A549 (cell line): ENCODE results near the gene GJD3.
"Not testable (repeated sequence)": the region's sequence is repeated elsewhere in the genome, so short reads cannot be mapped to it uniquely, and the experiment has no call there.

Experiments used
- CEBPB ChIP-seq, 2 experiments: fragments of >200 bp in 1 of 2; sonication (Bioruptor Twin) in 1 of 2; formaldehyde crosslinking in 1 of 2; IDR thresholded peaks; 2 replicates each; pipeline ENCODE4 v1.6.1; 2012 to 2016
- CHD2 ChIP-seq: fragments of 150-350 bp; IDR thresholded peaks from 2 replicates; pipeline ENCODE4 v1.6.1; 2014; ENCODE audit warnings: low read length; ENCODE audit not compliant: partially characterized antibody
- FOSL2 ChIP-seq, 2 experiments: fragments of 450-650 bp in 1 of 2; fragments of >200 bp in 1 of 2; sonication (Bioruptor Twin) in 1 of 2; formaldehyde crosslinking; IDR thresholded peaks; 2 replicates each; pipeline versions ENCODE4 v1.5.0 to v1.6.1; 2016 to 2020; ENCODE audit warnings: mild to moderate bottlenecking in 1 of 2, moderate library complexity in 1 of 2
- GATA3 ChIP-seq: IDR thresholded peaks from 2 replicates; pipeline ENCODE4 v1.6.1; 2012; ENCODE audit warnings: borderline replicate concordance
- KDM1A ChIP-seq: fragments of 200-600 bp; sonication (generic); IDR thresholded peaks from 2 replicates; pipeline ENCODE4 v1.6.1; 2016; ENCODE audit warnings: low read depth, mild to moderate bottlenecking
- POLR2A ChIP-seq: IDR thresholded peaks from 2 replicates; pipeline ENCODE4 v1.6.1; 2012; ENCODE audit warnings: mild to moderate bottlenecking, low read length
- RAD21 ChIP-seq, 2 experiments: fragments of >200 bp in 1 of 2; sonication (Bioruptor Twin) in 1 of 2; formaldehyde crosslinking in 1 of 2; IDR thresholded peaks in 1 of 2; conservative IDR thresholded peaks in 1 of 2; 2 replicates in 1 of 2; 3 replicates in 1 of 2; pipeline ENCODE4 v1.6.1; 2012 to 2018; ENCODE audit warnings: inconsistent platforms in 1 of 2
- RCOR1 ChIP-seq: fragments of 150-350 bp; IDR thresholded peaks from 2 replicates; pipeline ENCODE4 v1.6.1; 2014; ENCODE audit warnings: antibody characterized with exemption, low read length, low read depth
- RFX5 ChIP-seq: fragments of 450-650 bp; IDR thresholded peaks from 2 replicates; pipeline ENCODE4 v1.7.1; 2014; ENCODE audit warnings: antibody characterized with exemption, mild to moderate bottlenecking, moderate library complexity
- ZNF302 ChIP-seq: fragments of 250-450 bp; sonication (Bioruptor Pico); IDR thresholded peaks from 2 replicates; pipeline ENCODE4 v1.9.0; 2021; ENCODE audit warnings: inconsistent platforms, mild to moderate bottlenecking, moderate library complexity
- TF ChIP-seq, protein P1 (sequence below): fragments of >200 bp; sonication (Bioruptor Twin); formaldehyde crosslinking; IDR thresholded peaks from 3 replicates; pipeline ENCODE4 v1.5.1; 2016
- TF ChIP-seq, protein P2 (sequence below): fragments of 200-600 bp; sonication (generic); IDR thresholded peaks from 2 replicates; pipeline ENCODE4 v1.6.1; 2016; ENCODE audit warnings: antibody characterized with exemption, mild to moderate bottlenecking, moderate library complexity
- TF ChIP-seq, protein P3 (sequence below): fragments of >200 bp; sonication (Bioruptor Twin); formaldehyde crosslinking; IDR thresholded peaks from 3 replicates; pipeline ENCODE4 v1.6.1; 2016

DNA sequence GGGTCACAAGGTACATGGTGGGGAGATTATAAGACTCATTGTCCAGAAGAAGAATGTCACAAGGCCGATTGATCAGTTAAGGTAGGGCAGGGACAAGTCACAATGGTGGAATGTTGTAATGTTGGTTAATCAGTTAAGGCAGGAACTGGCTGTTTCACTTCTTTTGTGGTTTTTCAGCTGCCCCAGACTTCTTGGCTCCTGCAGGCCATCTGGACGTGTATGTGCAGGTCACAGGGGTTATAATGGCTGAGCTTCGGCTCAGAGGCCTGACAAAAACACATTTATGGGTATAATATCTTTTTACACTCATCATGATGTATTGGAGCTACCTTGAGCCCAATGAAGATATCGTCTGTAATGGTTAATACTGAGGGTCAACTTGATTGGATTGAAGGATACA is 8.1 kb upstream of the GJD3 start:
- TF ChIP-seq, protein P1, sequence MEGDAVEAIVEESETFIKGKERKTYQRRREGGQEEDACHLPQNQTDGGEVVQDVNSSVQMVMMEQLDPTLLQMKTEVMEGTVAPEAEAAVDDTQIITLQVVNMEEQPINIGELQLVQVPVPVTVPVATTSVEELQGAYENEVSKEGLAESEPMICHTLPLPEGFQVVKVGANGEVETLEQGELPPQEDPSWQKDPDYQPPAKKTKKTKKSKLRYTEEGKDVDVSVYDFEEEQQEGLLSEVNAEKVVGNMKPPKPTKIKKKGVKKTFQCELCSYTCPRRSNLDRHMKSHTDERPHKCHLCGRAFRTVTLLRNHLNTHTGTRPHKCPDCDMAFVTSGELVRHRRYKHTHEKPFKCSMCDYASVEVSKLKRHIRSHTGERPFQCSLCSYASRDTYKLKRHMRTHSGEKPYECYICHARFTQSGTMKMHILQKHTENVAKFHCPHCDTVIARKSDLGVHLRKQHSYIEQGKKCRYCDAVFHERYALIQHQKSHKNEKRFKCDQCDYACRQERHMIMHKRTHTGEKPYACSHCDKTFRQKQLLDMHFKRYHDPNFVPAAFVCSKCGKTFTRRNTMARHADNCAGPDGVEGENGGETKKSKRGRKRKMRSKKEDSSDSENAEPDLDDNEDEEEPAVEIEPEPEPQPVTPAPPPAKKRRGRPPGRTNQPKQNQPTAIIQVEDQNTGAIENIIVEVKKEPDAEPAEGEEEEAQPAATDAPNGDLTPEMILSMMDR: not testable (repeated sequence)
- not testable (repeated sequence) for TF ChIP-seq RCOR1; KDM1A; CHD2; RFX5; ZNF302 (CRISPR knock-in tag); FOSL2 (IDR thresholded peaks at IDR 0.05); FOSL2 (CRISPR knock-in tag; IDR thresholded peaks at IDR 0.05); GATA3; POLR2A; CEBPB (IDR thresholded peaks at IDR 0.05); RAD21 (conservative IDR thresholded peaks at IDR 0.05 in 1 of 2, IDR thresholded peaks at IDR 0.05 in 1 of 2)
- TF ChIP-seq, protein P2, sequence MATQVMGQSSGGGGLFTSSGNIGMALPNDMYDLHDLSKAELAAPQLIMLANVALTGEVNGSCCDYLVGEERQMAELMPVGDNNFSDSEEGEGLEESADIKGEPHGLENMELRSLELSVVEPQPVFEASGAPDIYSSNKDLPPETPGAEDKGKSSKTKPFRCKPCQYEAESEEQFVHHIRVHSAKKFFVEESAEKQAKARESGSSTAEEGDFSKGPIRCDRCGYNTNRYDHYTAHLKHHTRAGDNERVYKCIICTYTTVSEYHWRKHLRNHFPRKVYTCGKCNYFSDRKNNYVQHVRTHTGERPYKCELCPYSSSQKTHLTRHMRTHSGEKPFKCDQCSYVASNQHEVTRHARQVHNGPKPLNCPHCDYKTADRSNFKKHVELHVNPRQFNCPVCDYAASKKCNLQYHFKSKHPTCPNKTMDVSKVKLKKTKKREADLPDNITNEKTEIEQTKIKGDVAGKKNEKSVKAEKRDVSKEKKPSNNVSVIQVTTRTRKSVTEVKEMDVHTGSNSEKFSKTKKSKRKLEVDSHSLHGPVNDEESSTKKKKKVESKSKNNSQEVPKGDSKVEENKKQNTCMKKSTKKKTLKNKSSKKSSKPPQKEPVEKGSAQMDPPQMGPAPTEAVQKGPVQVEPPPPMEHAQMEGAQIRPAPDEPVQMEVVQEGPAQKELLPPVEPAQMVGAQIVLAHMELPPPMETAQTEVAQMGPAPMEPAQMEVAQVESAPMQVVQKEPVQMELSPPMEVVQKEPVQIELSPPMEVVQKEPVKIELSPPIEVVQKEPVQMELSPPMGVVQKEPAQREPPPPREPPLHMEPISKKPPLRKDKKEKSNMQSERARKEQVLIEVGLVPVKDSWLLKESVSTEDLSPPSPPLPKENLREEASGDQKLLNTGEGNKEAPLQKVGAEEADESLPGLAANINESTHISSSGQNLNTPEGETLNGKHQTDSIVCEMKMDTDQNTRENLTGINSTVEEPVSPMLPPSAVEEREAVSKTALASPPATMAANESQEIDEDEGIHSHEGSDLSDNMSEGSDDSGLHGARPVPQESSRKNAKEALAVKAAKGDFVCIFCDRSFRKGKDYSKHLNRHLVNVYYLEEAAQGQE: not testable (repeated sequence)
- TF ChIP-seq, protein P3, sequence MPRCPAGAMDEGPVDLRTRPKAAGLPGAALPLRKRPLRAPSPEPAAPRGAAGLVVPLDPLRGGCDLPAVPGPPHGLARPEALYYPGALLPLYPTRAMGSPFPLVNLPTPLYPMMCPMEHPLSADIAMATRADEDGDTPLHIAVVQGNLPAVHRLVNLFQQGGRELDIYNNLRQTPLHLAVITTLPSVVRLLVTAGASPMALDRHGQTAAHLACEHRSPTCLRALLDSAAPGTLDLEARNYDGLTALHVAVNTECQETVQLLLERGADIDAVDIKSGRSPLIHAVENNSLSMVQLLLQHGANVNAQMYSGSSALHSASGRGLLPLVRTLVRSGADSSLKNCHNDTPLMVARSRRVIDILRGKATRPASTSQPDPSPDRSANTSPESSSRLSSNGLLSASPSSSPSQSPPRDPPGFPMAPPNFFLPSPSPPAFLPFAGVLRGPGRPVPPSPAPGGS: not testable (repeated sequence)
